IMR-90 (cell line): ENCODE measurements around the gene TNS1. TPM values are rescaled to one million over a fixed set of nuclear protein-coding genes. Genes with fewer than 3 reads are reported as not detected.

Experiments used
- ATAC-seq: fragments of 200-7000 bp; cut with Tn5 transposase; 2 replicates; pipeline ENCODE4 v1.9.1; 2020; ENCODE audit warnings: low read depth, mild to moderate bottlenecking, moderate library complexity
- BruUV-seq: library from RNA; stranded (reverse); fragments of 400-500 nt; replicated peaks from 2 replicates; lab custom pipeline; 2021; lab: Mats Ljungman, UMichigan
- CTCF ChIA-PET: fragments of 300-600 bp; formaldehyde crosslinking; extraction: SDS; loops from one replicate; lab custom pipeline; 2021; ENCODE audit warnings: antibody characterized with exemption; lab: Yijun Ruan, JAX
- POLR2A ChIA-PET: fragments of 300-600 bp; sonication (Branson Sonifier 250); formaldehyde crosslinking; loops from one replicate; lab custom pipeline; 2022; ENCODE audit warnings: antibody characterized with exemption; ENCODE audit not compliant: unreplicated experiment; lab: Charles Lee
- DNase-seq: peaks from one replicate; pipeline ENCODE4 v3.0.0; 2013
- H2AFZ ChIP-seq: replicated peaks from 2 replicates; pipeline ENCODE3; 2013; ENCODE audit warnings: low read length, mild to moderate bottlenecking; ENCODE audit not compliant: poor library complexity
- H2AK5ac ChIP-seq: 2 replicates; pipeline ENCODE4 v1.6.1; 2013; ENCODE audit warnings: low read depth, low read length, inconsistent platforms
- H2AK9ac ChIP-seq: replicated peaks from 2 replicates; pipeline ENCODE3; 2013; ENCODE audit warnings: mild to moderate bottlenecking, low read depth, low read length, moderate library complexity; ENCODE audit not compliant: poor library complexity
- H2BK120ac ChIP-seq: 2 replicates; pipeline ENCODE4 v1.6.1; 2013; ENCODE audit warnings: low read depth, low read length, inconsistent platforms
- H2BK15ac ChIP-seq: 3 replicates; pipeline ENCODE4 v1.6.1; 2013; ENCODE audit warnings: low read depth, low read length, inconsistent platforms
- H2BK20ac ChIP-seq: 2 replicates; pipeline ENCODE4 v1.6.1; 2013; ENCODE audit warnings: low read depth, mild to moderate bottlenecking, inconsistent platforms, low read length, moderate library complexity
- H2BK5ac ChIP-seq: 2 replicates; pipeline ENCODE4 v1.6.1; 2013; ENCODE audit warnings: mild to moderate bottlenecking, low read depth, low read length, inconsistent platforms; ENCODE audit not compliant: poor library complexity, severe bottlenecking
- H3K14ac ChIP-seq: replicated peaks from 2 replicates; pipeline ENCODE4 v1.6.1; 2013; ENCODE audit warnings: low read depth, low read length, inconsistent platforms
- H3K18ac ChIP-seq: 2 replicates; pipeline ENCODE4 v1.6.1; 2013; ENCODE audit warnings: low read depth, low read length, control low read depth
- H3K23ac ChIP-seq: 2 replicates; pipeline ENCODE4 v1.6.1; 2013; ENCODE audit warnings: low read depth, low read length, inconsistent platforms
- H3K27ac ChIP-seq: 2 replicates; pipeline ENCODE4 v1.5.1; 2013; ENCODE audit warnings: mild to moderate bottlenecking, control low read depth, low read length; ENCODE audit not compliant: insufficient read depth
- H3K27me3 ChIP-seq: 2 replicates; pipeline ENCODE4 v1.6.1; 2013; ENCODE audit warnings: low read length; ENCODE audit not compliant: control insufficient read depth, insufficient read depth
- H3K36me3 ChIP-seq: 2 replicates; pipeline ENCODE4 v1.6.1; 2013; ENCODE audit warnings: low read length, mixed read lengths; ENCODE audit not compliant: control insufficient read depth, insufficient read depth
- H3K4ac ChIP-seq: 2 replicates; pipeline ENCODE4 v1.6.1; 2013; ENCODE audit warnings: low read depth, low read length, inconsistent platforms
- H3K4me1 ChIP-seq: 2 replicates; pipeline ENCODE4 v1.6.1; 2013; ENCODE audit warnings: low read length, mixed read lengths; ENCODE audit not compliant: control insufficient read depth, insufficient read depth
- H3K4me2 ChIP-seq: 2 replicates; pipeline ENCODE4 v1.6.1; 2013; ENCODE audit warnings: low read depth, mild to moderate bottlenecking, control low read depth, low read length, moderate library complexity
- H3K4me3 ChIP-seq: 2 replicates; pipeline ENCODE4 v1.5.1; 2013; ENCODE audit warnings: low read depth, mild to moderate bottlenecking, control low read depth, low read length, moderate library complexity; ENCODE audit not compliant: insufficient read depth
- H3K56ac ChIP-seq: 2 replicates; pipeline ENCODE4 v1.6.1; 2013; ENCODE audit warnings: low read length, inconsistent platforms; ENCODE audit not compliant: insufficient read depth; ENCODE audit errors: extremely low read depth
- H3K79me1 ChIP-seq, 2 experiments: 2 replicates each; pipeline ENCODE4 v1.6.1; 2013; ENCODE audit warnings: low read length in 2 of 2, inconsistent platforms in 1 of 2, low read depth in 1 of 2
- H3K9ac ChIP-seq: 2 replicates; pipeline ENCODE4 v1.6.1; 2013; ENCODE audit warnings: low read depth, low read length, control low read depth
- H3K9me1 ChIP-seq: 2 replicates; pipeline ENCODE4 v1.6.1; 2013; ENCODE audit warnings: low read length, inconsistent platforms; ENCODE audit not compliant: insufficient read depth
- H3K9me3 ChIP-seq: 2 replicates; pipeline ENCODE4 v1.6.1; 2013; ENCODE audit warnings: low read length; ENCODE audit not compliant: control insufficient read depth, insufficient read depth
- H4K20me1 ChIP-seq: 2 replicates; pipeline ENCODE4 v1.6.1; 2013; ENCODE audit warnings: low read length, inconsistent platforms; ENCODE audit not compliant: insufficient read depth
- H4K5ac ChIP-seq: 2 replicates; pipeline ENCODE4 v1.6.1; 2013; ENCODE audit warnings: mild to moderate bottlenecking, low read depth, low read length, control low read depth
- H4K8ac ChIP-seq, 2 experiments: 2 replicates each; pipeline ENCODE4 v1.6.1; 2013; ENCODE audit warnings: low read depth in 2 of 2, low read length in 2 of 2, control low read depth in 1 of 2, inconsistent platforms in 1 of 2
- H4K91ac ChIP-seq: 2 replicates; pipeline ENCODE4 v1.6.1; 2013; ENCODE audit warnings: low read depth, low read length, inconsistent platforms; ENCODE audit not compliant: insufficient read depth
- BHLHE40 ChIP-seq: fragments of 150-350 bp; IDR thresholded peaks from 2 replicates; pipeline ENCODE4 v1.6.1; 2016; ENCODE audit warnings: mild to moderate bottlenecking, low read depth, low read length
- FOS ChIP-seq: fragments of 150-350 bp; IDR thresholded peaks from 2 replicates; pipeline ENCODE4 v1.6.1; 2016; ENCODE audit warnings: low read depth, low read length
- MAFK ChIP-seq: IDR thresholded peaks from 2 replicates; pipeline ENCODE4 v1.6.1; 2012; ENCODE audit warnings: low read depth, low read length, improper control_type of control experiment
- NFE2L2 ChIP-seq: fragments of 150-350 bp; IDR thresholded peaks from 2 replicates; pipeline ENCODE4 v1.6.1; 2016; ENCODE audit warnings: low read depth, mild to moderate bottlenecking, low read length
- RFX5 ChIP-seq: IDR thresholded peaks from 2 replicates; pipeline ENCODE4 v1.8.0; 2012; ENCODE audit warnings: low read depth, mild to moderate bottlenecking, low read length, moderate library complexity
- WGBS, 2 experiments: methylation state at CpG; one replicate each; pipeline versions ENCODE4 v1.1.5 to v1.1.7; 2013; ENCODE audit warnings: missing lambda C conversion rate in 2 of 2; ENCODE audit not compliant: insufficient read length in 1 of 2; ENCODE audit errors: extremely low coverage in 2 of 2; 5-methylcytosine and 5-hydroxymethylcytosine counted together
- dilution Hi-C: fragments of 300-500 bp; cut with HindIII; formaldehyde crosslinking; loops from one replicate; pipeline ENCODE4 v1.14.3; 2018; ENCODE audit warnings: low sequenced_read_pairs; ENCODE audit not compliant: unreplicated experiment
- in situ Hi-C: fragments of 300-500 bp; cut with MboI; formaldehyde crosslinking; loops from 3 replicates; pipeline ENCODE4 v1.14.3; 2019; ENCODE audit warnings: low sequenced_read_pairs, inconsistent platforms, mixed read lengths
- intact Hi-C: fragments of 100-400 bp; cut with micrococcal nuclease; formaldehyde crosslinking; loops from 2 replicates; pipeline ENCODE4 v1.10.0; 2022
- polyA plus RNA-seq, 3 experiments: library from polyadenylated mRNA; depleted of rRNA; stranded (reverse); fragments of >200 nt; gene quantifications; 2 replicates each; pipeline ENCODE4 v1.2.3, GENCODE V29; 2012; ENCODE audit warnings: low replicate concordance in 1 of 3
- total RNA-seq: library from RNA; depleted of rRNA; stranded (reverse); fragments of >200 nt; gene quantifications from 2 replicates; pipeline ENCODE4 v1.2.3, GENCODE V29; 2012
- TF ChIP-seq, protein P1 (sequence below): fragments of 150-350 bp; IDR thresholded peaks from 2 replicates; pipeline ENCODE4 v1.6.1; 2017; ENCODE audit warnings: mild to moderate bottlenecking, antibody characterized with exemption, low read length, low read depth

TNS1 gene
- total and polyA plus RNA-seq, 2 of the 4 experiments (the other 2 are of a cell fraction) = 41.1 to 45.2 TPM

DNA sequence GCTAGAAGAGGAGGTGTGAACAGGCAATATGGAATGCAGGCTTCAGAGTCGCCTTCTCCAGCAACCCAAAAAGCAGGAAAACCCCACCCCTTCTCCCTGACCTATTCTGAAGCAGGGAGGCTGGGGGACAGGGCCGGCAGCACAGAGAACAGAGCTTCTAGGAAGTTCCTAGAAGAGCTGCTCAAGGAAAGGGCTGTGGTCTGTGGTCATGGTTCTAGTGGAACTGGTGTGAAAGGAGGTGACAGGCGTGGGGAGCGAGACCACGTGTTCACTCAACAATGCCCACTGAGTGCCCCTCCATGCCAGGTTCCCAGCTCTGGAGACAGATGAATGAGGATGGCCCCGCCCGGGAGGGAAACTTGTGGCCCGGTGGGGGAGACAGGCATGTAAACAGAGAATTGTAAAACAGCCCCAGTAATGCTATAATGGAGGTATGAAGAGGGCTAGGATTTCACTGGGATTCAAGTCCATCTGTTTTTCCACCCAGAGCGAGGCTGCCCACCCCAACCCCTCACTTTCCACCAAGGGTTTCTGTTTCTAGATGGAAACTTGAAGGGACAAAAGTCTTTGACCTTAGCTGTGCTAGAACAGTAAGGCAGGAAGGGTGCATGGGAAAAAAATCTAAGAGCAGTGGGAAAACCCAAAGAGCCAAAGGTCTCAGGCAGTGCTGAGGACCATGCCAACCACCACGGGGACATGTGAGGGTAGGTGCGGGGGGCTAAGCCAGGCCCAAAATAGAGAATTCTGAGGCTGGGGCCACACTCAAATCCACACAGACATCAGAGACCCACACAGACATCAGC, 71.8 kb downstream of the TNS1 start:
- peak overlapping the region; percentile 75 to 85; a peak in 3 of 4 replicates for H4K8ac ChIP-seq
- H2AK5ac ChIP-seq = peak overlapping the region; percentile 87
- CTCF ChIA-PET = interaction anchor here (0.8 kb wide), 1 partner anchor 54 kb away, joined by 3 read pairs; no protein-coding TSS in a partner anchor
- H3K4me1 ChIP-seq = peaks cover 70% of the 10 kb centered on the region
- peak overlapping the region; percentile 44 for H3K27ac ChIP-seq
- H3K4ac ChIP-seq = peak overlapping the region; percentile 78
- peak overlapping the region; percentile 0; the same call in 1 of the 2 replicates for H4K5ac ChIP-seq
- no peak for DNase-seq
- WGBS, 2 experiments = no CpG with 5 or more reads among the region's 11 CpGs
- H3K14ac ChIP-seq = peak overlapping the region; percentile 74
- no peak for ATAC-seq
- no peak for TF ChIP-seq MAFK
- no peak for TF ChIP-seq RFX5
- TF ChIP-seq NFE2L2 = no peak
- TF ChIP-seq BHLHE40 = no peak
- TF ChIP-seq, protein P1, sequence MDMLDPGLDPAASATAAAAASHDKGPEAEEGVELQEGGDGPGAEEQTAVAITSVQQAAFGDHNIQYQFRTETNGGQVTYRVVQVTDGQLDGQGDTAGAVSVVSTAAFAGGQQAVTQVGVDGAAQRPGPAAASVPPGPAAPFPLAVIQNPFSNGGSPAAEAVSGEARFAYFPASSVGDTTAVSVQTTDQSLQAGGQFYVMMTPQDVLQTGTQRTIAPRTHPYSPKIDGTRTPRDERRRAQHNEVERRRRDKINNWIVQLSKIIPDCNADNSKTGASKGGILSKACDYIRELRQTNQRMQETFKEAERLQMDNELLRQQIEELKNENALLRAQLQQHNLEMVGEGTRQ = 0 out of 2 replicates have a peak, but pooled peaks have one; percentile 9
- no peak for TF ChIP-seq FOS
- H2BK20ac ChIP-seq = peak overlapping the region; percentile 64
- POLR2A ChIA-PET = no interaction called here
- peak overlapping the region; percentile 86 for H4K91ac ChIP-seq
- H3K4me2 ChIP-seq = no peak overlapping the region
- intact Hi-C loops = no loop called here
- in situ Hi-C loops = no loop called here
- dilution Hi-C loops = no loop called here
- H2BK5ac ChIP-seq = peak overlapping the region; percentile 20
- peaks cover 70% of the 10 kb centered on the region for H3K9me1 ChIP-seq
- BruUV-seq = no TSS peak
- H2BK15ac ChIP-seq = peak overlapping the region; percentile 85
- no peaks in the 10 kb centered on the region for H3K9me3 ChIP-seq
- H3K36me3 ChIP-seq = no peaks in the 10 kb centered on the region
- H2AK9ac ChIP-seq = peak overlapping the region; percentile 89
- H3K56ac ChIP-seq = no peak overlapping the region
- peak overlapping the region; percentile 33 for H2AFZ ChIP-seq
- no peak overlapping the region for H3K9ac ChIP-seq
- peaks cover 13% of the 10 kb centered on the region; the same call in 1 of the 2 replicates for H4K20me1 ChIP-seq
- no peaks in the 10 kb centered on the region for H3K27me3 ChIP-seq
- H3K4me3 ChIP-seq = no peak overlapping the region
- peak overlapping the region; percentile 68 for H2BK120ac ChIP-seq
- H3K23ac ChIP-seq = no peak overlapping the region; the same call in 1 of the 2 replicates
- H3K79me1 ChIP-seq = peaks cover 36 to 97% of the 10 kb centered on the region in 2 experiments
- no peak overlapping the region for H3K18ac ChIP-seq
